GM23248 (cell line): Measurements from ENCODE around the gene ZNF408. TPM values are rescaled to one million over a fixed set of nuclear protein-coding genes. Genes with fewer than 3 reads are reported as not detected.

Experiments used
- DNase-seq: peaks from one replicate; pipeline ENCODE4 v3.0.0-alpha.2; 2015
- H2AFZ ChIP-seq: fragments of 200-600 bp; sonication (generic); 2 replicates; pipeline ENCODE4 v1.6.1; 2016; ENCODE audit warnings: antibody characterized with exemption
- H3F3A ChIP-seq: fragments of 200-600 bp; sonication (generic); 2 replicates; pipeline ENCODE4 v1.6.1; 2016; ENCODE audit warnings: mild to moderate bottlenecking, antibody characterized with exemption, mixed run types; ENCODE audit not compliant: insufficient read depth
- H3K27ac ChIP-seq: fragments of 200-600 bp; sonication (generic); 2 replicates; pipeline ENCODE4 v1.5.1; 2016; ENCODE audit warnings: mild to moderate bottlenecking
- H3K27me3 ChIP-seq: fragments of 200-600 bp; sonication (generic); replicated peaks from 2 replicates; pipeline ENCODE4 v1.6.1; 2016; ENCODE audit warnings: mild to moderate bottlenecking; ENCODE audit not compliant: insufficient read depth
- H3K36me3 ChIP-seq: fragments of 200-600 bp; sonication (generic); 2 replicates; pipeline ENCODE4 v1.6.1; 2016; ENCODE audit warnings: low read depth, mild to moderate bottlenecking
- H3K4me1 ChIP-seq: fragments of 200-600 bp; sonication (generic); 2 replicates; pipeline ENCODE4 v1.6.1; 2016; ENCODE audit warnings: mild to moderate bottlenecking; ENCODE audit not compliant: insufficient read depth
- H3K4me2 ChIP-seq: fragments of 200-600 bp; sonication (generic); one replicate; pipeline ENCODE4 v1.6.1; 2016; ENCODE audit warnings: mild to moderate bottlenecking; ENCODE audit not compliant: unreplicated experiment
- H3K4me3 ChIP-seq: fragments of 200-600 bp; sonication (generic); 2 replicates; pipeline ENCODE4 v1.5.1; 2016; ENCODE audit warnings: mild to moderate bottlenecking
- H3K79me2 ChIP-seq: fragments of 200-600 bp; sonication (generic); 2 replicates; pipeline ENCODE4 v1.6.1; 2016; ENCODE audit warnings: mild to moderate bottlenecking; ENCODE audit not compliant: insufficient read depth
- H3K9ac ChIP-seq: fragments of 200-600 bp; sonication (generic); 2 replicates; pipeline ENCODE4 v1.6.1; 2016; ENCODE audit warnings: mild to moderate bottlenecking
- H3K9me2 ChIP-seq: fragments of 200-600 bp; sonication (generic); 2 replicates; pipeline ENCODE4 v1.6.1; 2016; ENCODE audit warnings: mixed run types, mild to moderate bottlenecking, moderate library complexity; ENCODE audit not compliant: insufficient read depth
- H3K9me3 ChIP-seq: fragments of 200-600 bp; sonication (generic); one replicate; pipeline ENCODE4 v1.6.1; 2017; ENCODE audit warnings: low read depth
- H4K20me1 ChIP-seq: fragments of 200-600 bp; sonication (generic); 2 replicates; pipeline ENCODE4 v1.6.0; 2016; ENCODE audit not compliant: insufficient read depth
- EZH2 ChIP-seq: fragments of 200-600 bp; sonication (generic); IDR thresholded peaks from 2 replicates; pipeline ENCODE4 v1.6.1; 2018; ENCODE audit warnings: antibody characterized with exemption, mild to moderate bottlenecking; ENCODE audit not compliant: insufficient read depth, poor library complexity, severe bottlenecking
- EZH2phosphoT487 ChIP-seq: fragments of 200-600 bp; sonication (generic); IDR thresholded peaks from 2 replicates; pipeline ENCODE4 v1.6.1; 2018; ENCODE audit warnings: antibody characterized with exemption, moderate library complexity, mild to moderate bottlenecking, low read depth; ENCODE audit not compliant: insufficient read depth
- WGBS, 2 experiments: methylation state at CpG; one replicate each; pipeline ENCODE4 v1.1.6; 2015 to 2017; ENCODE audit warnings: low lambda C conversion rate in 2 of 2, low coverage in 1 of 2; ENCODE audit errors: missing lambda C conversion rate in 2 of 2; 5-methylcytosine and 5-hydroxymethylcytosine counted together
- in situ Hi-C: fragments of 300-500 bp; cut with MboI; formaldehyde crosslinking; loops from 2 replicates; pipeline ENCODE4 v1.15.0; 2020
- polyA plus RNA-seq: library from polyadenylated mRNA; unstranded; fragments of >200 nt; fragmentation: Nextera tagmentation; extraction: Ambion mirVana; gene quantifications from 2 replicates; pipeline ENCODE4 v1.2.1, GENCODE V29; 2016
- total RNA-seq: library from RNA; depleted of rRNA; stranded (reverse); fragments of >200 nt; shearing (Covaris generic); gene quantifications from 2 replicates; pipeline ENCODE4 v1.2.3, GENCODE V29; 2014

Gene ZNF408
- total and polyA plus RNA-seq, 2 experiments from 2014 or later: 9.6 to 9.9 TPM

DNA sequence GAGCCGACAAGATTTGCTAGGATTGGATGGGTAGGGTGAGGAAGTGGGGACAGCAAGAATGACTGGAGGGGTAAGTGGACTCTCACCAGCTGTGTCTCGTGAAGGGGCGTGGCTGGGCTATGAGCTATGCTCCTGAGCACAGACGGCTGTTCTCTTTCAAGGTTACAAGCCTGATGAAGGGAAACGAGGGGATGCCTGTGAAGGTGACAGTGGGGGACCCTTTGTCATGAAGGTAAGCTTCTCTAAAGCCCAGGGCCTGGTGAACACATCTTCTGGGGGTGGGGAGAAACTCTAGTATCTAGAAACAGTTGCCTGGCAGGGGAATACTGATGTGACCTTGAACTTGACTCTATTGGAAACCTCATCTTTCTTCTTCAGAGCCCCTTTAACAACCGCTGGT is 38.1 kb downstream of the ZNF408 start:
- Histone ChIP-seq H3K4me3 (no peak overlapping the region), H3K4me1 (no peaks in the 10 kb centered on the region), H3K36me3 (peaks cover 21% of the 10 kb centered on the region), H2AFZ (no peak overlapping the region), H3K27ac (no peak overlapping the region), H3K9ac (no peak overlapping the region), H3K79me2 (no peaks in the 10 kb centered on the region), H3F3A (no peaks in the 10 kb centered on the region), H4K20me1 (no peaks in the 10 kb centered on the region), H3K4me2 (no peak overlapping the region), H3K9me2 (no peaks in the 10 kb centered on the region), H3K9me3 (no peaks in the 10 kb centered on the region), H3K27me3 (no peaks in the 10 kb centered on the region)
- TF ChIP-seq EZH2phosphoT487 (no peak), EZH2 (no peak)
- no peak for DNase-seq
- in situ Hi-C loops: no loop called here
- 76 to 80% methylated on average over 6 of the region's 6 CpGs for WGBS, 2 experiments

DNA sequence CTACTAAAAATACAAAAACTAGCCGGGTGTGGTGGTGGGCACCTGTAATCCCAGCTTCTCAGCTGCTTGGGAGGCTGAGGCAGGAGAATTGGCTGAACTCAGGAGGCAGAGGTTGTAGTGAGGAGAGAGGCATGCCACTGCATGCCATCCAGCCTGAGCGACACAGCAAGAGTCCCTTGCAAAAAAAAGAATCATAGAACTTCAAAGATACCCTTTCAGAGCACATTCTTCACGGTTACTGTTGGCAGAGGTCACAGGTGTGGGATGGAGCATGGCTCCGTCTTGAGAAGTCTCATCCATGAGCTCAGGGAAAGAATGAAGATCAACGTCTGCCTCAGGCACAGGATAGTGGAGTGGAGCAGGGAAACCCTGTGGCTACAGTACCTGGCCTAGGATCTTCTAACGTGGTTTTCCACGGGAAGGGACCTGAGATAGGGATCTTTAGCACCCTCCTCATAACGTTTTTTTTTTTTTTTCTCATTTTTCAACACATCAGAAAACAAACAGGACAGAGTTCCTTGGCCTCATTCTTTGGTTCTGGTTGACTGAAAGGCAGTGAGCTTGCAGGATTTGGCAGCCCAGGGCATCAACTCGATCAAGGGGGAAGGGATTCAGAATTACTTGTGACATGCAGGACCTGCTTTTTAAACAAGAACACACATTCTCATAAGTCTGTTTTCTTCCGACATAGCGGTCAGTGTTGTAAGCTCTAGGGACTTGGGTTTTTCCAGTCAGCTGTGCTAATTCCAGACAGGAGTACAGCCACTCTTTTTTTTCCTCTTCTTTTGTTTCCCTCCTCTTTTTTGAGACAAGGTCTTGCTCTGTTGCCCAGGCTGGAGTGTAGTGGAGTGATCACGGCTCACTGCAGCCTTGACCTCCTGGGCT is 41.0 kb downstream of the ZNF408 start:
- no peaks in the 10 kb centered on the region for H3K9me3 ChIP-seq
- no peak for TF ChIP-seq EZH2
- no peak for TF ChIP-seq EZH2phosphoT487
- H3K27me3 ChIP-seq: no peaks in the 10 kb centered on the region
- H3K9me2 ChIP-seq: no peaks in the 10 kb centered on the region
- no peak overlapping the region for H2AFZ ChIP-seq
- no peaks in the 10 kb centered on the region for H3F3A ChIP-seq
- no peak overlapping the region for H3K4me3 ChIP-seq
- H3K36me3 ChIP-seq: peaks cover 48% of the 10 kb centered on the region
- H3K9ac ChIP-seq: no peak overlapping the region
- H3K79me2 ChIP-seq: no peaks in the 10 kb centered on the region
- WGBS, 2 experiments: 80 to 81% methylated on average over 12 of the region's 12 CpGs
- in situ Hi-C loops: no loop called here
- H3K4me2 ChIP-seq: no peak overlapping the region
- no peak for DNase-seq
- no peaks in the 10 kb centered on the region for H4K20me1 ChIP-seq
- no peaks in the 10 kb centered on the region for H3K4me1 ChIP-seq
- no peak overlapping the region for H3K27ac ChIP-seq

DNA sequence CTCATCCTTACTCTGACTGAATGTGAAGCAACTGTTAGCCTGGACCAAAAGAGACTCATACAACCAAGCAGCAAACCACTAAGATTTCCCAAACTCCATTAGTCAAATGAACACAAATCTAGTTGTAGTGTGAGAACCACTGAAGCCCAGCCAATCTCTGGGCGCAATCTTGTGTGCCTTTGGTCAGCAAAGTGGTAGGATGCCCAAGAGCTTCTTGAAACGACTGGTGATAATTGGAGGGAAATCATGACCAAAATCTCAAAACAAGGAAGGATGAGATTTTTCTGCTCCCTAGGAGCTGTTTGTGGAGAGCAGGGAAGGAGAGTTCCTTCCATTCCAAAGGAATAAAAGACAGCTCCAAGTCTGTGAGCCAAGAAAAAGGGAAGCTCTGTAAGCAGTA is 42.2 kb downstream of the ZNF408 start:
- Histone ChIP-seq H3K9me2 (no peaks in the 10 kb centered on the region), H3F3A (no peaks in the 10 kb centered on the region), H2AFZ (no peak overlapping the region), H3K27me3 (no peaks in the 10 kb centered on the region), H4K20me1 (no peaks in the 10 kb centered on the region), H3K27ac (no peak overlapping the region), H3K9ac (no peak overlapping the region), H3K4me1 (no peaks in the 10 kb centered on the region), H3K36me3 (peaks cover 52% of the 10 kb centered on the region), H3K4me2 (no peak overlapping the region), H3K9me3 (no peaks in the 10 kb centered on the region), H3K79me2 (no peaks in the 10 kb centered on the region), H3K4me3 (no peak overlapping the region)
- in situ Hi-C loops: no loop called here
- TF ChIP-seq EZH2: no peak
- TF ChIP-seq EZH2phosphoT487: no peak
- DNase-seq: no peak
- 97 to 98% methylated on average over 2 of the region's 2 CpGs for WGBS, 2 experiments

DNA sequence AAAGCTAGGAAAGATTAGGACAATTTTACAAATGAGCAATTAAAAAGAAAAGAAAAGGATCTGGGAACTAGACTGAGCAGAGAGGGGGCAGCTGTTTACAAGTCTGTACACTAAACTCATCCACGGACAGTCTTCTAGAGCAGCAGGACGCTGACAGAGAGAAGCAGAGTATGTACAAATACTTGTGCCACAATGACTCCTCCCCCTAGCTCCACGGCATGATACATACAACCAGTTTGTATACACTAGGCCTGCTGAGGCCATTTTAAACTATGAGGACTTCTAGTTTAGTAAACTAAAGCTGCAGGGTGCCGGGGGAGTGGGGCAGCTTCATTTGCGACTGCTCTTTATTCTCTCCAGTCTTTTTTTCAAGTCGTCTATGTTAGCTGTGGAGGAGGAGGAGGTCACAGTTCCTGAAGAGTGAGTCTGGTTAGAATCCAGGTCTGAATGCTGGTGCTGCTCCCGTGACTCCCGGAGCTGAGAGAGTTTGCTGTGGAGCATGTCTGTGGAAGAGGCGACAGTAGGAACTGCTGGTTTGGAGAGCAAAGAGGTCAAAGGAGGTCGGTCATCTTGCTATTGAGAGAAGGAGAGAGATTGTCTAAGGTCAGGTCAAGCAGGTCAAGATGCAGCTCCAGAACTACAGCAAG is 43.0 kb downstream of the ZNF408 start:
- H2AFZ ChIP-seq: no peak overlapping the region
- no peaks in the 10 kb centered on the region for H3F3A ChIP-seq
- no peak overlapping the region for H3K27ac ChIP-seq
- H3K9me3 ChIP-seq: no peaks in the 10 kb centered on the region
- H3K36me3 ChIP-seq: peaks cover 55% of the 10 kb centered on the region
- no peaks in the 10 kb centered on the region for H4K20me1 ChIP-seq
- H3K4me1 ChIP-seq: no peaks in the 10 kb centered on the region
- no peaks in the 10 kb centered on the region for H3K27me3 ChIP-seq
- in situ Hi-C loops: no loop called here
- no peak overlapping the region for H3K4me2 ChIP-seq
- WGBS, 2 experiments: 85 to 86% methylated on average over 10 of the region's 10 CpGs
- H3K79me2 ChIP-seq: no peaks in the 10 kb centered on the region
- no peaks in the 10 kb centered on the region for H3K9me2 ChIP-seq
- H3K4me3 ChIP-seq: no peak overlapping the region
- TF ChIP-seq EZH2 (no peak), EZH2phosphoT487 (no peak)
- no peak overlapping the region for H3K9ac ChIP-seq
- no peak for DNase-seq
